Measurements from ENCODE around the gene DNM3.
A peak's percentile ranks its signal among the peaks of the same experiment; 100 is the strongest.

Gene DNM3

DNA sequence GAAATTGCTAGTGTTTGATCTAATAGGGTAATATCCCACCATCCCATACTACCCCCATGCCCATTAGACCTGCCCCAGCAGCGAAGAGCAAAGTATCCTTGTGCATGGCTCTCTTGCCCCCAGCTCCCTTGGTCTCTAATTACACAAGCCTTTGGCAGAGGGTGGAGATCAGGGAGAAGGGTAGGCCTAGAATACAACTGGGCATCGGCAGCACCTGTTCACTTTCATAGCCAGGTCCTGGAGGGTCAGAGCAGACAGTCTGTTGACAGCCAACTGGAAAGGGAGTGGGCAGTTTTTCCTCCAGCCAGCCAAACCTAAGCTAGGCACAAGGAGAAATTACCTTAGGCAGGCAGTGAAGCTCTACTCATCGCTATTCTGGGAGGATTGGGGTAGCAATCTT lies 605.2 kb downstream of the DNM3 start:
- no peak for DNase-seq

DNA sequence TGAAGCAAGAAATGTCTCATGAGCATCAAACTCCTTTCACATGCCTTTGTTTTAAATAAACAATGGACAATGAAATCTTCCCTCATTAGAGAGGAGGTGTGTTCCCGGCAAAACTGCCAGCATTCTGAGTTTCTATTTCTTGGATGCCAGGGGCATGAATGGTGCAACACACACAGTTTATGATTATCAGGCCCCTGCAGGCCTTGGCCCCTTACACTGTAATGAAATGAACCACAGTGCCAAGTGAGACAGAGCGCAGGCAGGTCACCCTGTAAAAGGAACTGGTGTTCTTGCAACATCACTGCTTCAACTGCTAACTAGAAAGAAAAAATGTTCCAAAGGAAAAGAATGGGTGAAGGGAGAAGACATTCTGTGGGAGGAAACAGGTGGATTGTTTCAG lies 606.3 kb downstream of the DNM3 start:
- DNase-seq: peak; percentile 74

DNA sequence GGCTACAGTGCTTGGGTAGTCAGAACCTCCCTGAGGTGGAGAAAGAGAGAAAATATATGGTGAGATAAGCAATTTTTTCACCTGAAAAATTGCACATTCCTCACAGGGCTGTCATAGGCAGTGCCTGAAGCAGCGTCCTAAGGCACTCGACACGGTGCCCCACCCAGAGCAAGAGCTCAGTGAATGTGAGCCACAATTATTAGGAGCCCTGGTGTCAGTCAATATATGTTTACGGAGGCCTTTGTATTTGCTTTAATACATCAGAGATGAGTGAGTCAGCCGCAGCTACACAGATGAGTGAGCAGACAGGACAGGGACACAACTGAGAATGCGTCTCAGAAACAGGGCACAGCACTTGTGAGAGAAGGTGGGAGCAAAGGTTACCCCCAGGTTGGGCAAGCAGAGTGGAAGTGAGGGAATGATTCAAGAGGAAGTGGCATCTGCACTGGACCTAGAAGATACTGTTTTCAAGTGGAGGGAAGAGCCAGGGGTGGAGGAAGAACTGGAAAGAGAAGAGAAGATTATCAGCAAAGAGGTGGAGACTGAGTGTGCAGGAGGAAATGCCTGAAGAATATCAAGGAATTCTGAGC lies 607.8 kb downstream of the DNM3 start:
- peak; percentile 4 for DNase-seq

DNA sequence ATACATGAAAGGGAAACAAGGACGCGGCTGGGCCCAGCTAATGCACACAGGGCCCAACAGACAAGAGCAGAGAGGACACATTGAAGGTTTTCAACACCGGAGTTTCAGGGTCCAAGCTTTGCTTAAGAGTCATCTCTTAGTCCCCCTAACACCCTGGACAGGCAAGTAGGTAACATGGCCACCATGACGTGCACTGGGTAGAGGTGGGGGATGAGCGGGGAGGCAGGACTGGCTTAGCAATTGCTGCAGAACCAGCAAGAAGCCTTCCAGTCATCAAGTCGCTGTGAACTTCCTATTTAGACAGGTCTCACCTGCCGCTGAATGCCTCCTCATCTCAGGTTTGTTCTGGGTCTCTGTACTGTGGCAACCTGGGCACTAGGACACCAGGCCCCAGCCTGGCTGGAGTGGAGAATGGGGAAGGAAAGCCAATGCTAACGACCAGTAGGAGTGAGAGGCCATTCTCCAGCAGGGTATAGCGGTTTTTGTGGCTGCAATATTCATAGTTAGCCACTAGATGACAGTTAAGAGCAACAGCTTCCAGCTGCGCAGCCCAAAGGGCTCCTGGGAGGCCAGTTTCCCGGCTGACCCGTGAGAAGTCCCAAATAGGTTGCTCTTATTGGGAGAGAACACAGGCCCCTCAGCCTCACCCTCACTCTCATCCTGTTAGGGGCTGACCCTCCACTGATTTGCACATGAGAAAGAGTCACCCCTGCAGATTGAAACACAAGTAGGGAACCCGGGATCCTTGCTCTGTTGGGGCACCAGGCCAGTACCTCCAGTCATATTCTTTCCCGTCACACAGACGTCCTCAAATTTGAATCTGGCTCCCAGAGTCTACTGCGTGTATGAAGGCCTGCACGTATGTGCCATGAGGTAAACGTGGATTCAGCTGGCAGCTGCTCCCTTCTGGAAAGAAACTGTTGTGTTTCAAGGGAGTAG lies 608.6 kb downstream of the DNM3 start:
- peak; percentile 81 for DNase-seq

DNA sequence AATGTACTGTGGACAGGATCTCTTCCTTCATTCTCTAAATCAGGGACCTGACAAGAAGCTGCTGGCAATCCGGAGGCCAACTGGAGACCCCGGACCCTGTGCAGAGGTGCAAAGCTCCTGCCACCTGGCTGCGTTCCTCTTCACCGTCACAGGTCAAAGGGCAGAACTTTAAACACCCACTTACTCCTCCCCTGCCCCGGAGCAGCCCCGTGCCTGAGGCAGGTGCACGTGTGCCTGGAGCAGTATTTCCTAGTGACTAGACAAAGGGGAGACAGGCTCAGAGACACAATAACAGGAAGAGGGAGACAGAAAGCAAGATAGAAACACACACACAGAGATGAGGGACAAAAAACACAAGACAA lies 609.2 kb downstream of the DNM3 start:
- no peak for DNase-seq

DNA sequence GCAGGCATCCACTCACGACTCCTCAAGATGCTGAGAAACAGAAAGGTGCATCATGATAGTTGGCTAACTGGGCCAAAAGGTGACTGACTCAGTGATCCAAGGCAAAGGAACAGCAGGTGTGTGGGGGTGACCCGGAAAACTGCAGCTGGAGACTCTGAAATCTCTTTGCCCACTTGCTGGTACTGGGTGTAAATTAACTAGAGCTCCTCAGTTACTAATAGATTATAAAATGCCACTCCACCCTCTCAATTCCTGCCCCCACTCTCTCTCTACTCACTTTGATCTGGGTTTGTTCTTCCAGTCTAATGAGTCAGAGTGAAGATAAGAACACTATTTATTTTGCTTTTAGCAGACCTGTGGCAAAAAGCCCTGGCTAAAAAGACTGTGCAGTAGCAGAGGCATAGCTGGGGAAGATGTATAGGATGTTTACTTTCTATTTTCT lies 609.7 kb downstream of the DNM3 start:
- DNase-seq: no peak

DNA sequence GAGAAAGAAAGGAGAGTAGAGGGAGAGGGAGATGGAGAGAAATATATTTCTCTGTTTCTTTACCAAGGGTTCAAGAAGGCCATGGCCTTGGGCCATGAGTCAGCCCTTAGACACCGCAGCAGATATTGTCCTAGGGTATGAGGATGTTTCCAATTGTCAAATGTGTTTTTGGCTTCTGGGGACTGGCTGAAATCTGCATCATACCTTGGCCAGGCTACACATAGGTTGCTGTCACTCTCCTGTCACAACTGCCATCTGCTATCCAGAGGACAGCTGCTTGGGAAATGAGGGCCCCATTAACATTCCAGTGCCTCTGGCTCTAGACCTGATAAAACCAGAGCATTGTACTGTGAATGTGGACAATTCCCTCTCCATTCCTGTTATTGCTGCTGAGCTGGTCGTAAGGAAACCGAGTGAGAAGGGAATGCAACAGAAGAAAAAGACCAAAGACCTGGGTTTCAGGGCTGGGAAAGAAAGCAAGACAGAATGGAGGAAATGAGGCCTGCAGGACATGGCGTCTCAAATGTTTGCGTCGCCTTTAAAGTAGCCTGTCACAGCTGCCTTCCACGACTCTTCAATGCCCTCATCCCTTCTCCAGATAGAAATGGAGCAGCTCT lies 611.3 kb downstream of the DNM3 start:
- DNase-seq: no peak

DNA sequence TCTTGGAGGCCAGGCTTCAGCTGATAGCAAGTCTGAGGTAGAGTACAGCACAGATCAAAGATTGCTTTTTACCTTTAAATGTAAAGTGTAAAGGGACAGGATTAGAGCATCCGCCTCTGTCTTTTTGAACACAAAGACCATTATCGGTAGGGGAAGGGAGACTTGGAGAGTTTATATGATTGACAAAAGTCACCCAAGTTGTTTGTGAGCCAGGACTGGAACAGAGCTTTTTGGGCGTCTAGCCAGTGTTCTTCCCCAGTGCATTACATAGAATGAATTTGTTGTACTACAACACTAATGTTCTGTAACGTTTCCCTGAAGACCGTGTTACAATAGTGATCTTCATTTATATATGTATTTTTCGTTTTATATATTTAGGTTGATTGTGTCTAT lies 611.9 kb downstream of the DNM3 start:
- DNase-seq: no peak

DNA sequence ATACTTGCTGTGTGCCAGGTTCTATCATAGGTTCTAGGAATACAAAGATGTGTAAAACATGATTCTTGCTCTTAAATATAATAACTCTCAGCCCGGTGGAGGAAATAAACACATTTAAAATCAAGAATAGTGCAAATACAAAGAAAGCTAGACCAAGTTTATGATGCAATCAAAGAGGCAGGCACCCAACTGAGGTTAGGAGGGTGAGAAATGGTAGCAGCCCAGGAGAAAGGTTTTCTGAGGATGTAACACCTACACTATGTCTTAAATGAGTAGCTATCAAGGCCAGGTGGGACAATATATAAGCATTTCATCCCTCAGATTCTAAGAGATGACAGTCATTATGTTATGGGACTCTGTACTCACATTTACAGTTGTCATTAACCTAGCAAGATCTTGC lies 612.3 kb downstream of the DNM3 start:
- no peak for DNase-seq

DNA sequence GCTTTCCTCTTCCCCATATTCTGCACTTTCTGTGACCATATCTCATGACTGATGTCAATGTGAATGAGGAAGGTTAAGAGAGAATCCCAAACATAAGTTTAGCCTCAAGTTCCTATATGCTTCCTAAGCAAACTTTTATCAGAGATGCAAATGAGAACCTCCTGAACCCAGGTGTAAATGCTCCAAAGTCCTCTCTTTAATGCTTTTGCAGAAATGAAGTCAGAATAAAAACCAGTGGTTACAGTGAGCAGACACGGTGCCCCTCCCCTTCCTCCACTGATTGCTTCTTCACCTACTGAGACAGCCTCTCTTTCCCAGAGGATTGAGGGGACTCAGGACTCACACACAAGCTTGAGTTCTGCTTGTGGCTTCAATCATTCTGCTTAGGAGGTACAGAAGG lies 614.2 kb downstream of the DNM3 start:
- no peak for DNase-seq

DNA sequence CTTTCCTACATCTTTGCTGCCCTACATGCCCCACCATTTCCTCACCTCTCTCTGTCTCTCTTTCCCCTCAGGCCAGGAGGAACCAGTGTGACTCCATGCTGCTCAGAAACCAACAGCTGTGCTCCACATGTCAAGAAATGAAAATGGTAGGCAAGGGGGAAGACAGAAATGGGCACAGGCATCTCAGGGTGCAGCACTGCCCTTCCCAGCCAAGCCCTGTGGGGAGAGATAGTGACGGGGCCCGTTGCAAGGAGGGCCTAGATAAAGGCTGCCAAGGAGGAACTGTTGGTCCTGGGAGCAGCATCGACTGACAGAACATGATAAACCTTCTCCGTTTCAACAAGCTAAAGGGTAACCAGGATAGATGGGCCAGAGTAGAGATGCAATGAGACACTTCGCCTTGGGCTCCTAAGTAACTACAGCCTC lies 615.1 kb downstream of the DNM3 start:
- no peak for DNase-seq

DNA sequence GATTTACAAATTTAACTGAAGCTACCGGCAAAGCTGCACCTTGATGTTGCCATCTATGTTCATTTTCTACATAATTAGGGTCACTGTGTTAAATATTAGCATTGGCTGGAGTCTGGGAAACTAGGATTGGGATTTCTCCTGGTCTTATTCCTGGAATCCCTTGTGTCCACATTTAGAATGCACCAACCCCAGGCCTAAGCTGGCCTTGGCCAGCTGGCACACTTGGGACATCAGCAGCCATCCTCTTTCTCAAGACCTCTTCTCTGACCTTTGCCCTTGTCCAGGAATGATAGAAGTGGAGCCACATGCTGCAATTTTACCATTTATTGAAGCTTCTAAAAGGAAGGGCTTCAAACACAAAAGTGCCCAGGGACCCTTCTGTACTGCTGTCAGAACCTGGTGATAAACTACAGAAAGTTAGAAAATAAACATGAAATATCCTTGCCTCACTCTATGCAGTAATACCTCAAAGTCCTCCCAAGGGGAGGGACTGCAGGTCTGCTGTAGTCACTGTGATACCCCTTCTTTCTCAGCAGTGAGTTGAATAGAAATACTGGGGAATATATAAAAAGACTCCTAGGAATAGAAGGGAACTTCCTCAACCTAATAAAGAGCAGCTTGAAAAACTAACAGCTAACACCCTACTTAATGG lies 616.3 kb downstream of the DNM3 start:
- no peak for DNase-seq

DNA sequence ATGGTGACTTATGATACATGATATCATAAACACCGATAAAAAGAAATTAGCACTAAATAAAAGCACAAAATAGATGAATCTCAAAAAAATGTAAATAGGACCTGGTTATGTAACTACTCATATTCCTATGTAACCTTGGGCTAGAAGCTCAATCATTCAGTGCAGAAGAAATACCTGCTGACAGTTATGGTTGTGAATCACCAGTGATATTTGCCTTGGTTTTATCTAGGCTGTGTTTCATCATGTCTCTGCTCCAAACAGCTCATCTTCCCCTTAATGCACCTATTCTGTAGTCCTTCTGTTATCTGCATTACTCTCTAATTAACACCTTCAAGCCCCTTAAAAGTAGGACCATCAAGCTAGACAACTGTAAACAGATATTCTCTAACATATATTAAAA lies 618.9 kb downstream of the DNM3 start:
- no peak for DNase-seq

DNA sequence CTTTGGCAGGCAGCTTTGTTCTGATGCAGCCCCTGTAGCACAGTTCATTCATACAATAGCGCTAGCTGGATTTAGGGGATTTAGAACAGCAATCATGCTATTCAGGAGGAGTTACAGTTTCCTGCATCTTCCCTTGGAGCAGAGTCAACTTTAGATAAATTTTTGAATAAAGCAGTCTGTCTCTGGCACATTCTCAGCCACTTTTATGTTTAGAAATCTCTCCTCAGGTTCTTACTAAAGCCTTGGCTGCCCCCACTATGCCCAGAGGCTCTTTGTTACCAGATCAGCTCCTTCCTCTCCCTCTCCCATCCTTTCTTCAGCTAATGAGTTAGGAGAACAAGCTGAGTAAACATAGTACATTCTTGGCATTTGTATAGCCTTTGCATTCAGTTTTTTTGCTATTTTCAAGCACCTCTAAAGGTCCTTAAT lies 619.6 kb downstream of the DNM3 start:
- no peak for DNase-seq
